NCI-H146 treated with DMSO at 0.1 percent for 48 hours (cell line): Measurements from ENCODE around the gene KCNQ1.

Experiments
- DNase-seq: peaks from one replicate; lab custom pipeline; 2025; ENCODE audit not compliant: unreplicated experiment; lab: John Stamatoyannopoulos, UW

Gene KCNQ1

DNA sequence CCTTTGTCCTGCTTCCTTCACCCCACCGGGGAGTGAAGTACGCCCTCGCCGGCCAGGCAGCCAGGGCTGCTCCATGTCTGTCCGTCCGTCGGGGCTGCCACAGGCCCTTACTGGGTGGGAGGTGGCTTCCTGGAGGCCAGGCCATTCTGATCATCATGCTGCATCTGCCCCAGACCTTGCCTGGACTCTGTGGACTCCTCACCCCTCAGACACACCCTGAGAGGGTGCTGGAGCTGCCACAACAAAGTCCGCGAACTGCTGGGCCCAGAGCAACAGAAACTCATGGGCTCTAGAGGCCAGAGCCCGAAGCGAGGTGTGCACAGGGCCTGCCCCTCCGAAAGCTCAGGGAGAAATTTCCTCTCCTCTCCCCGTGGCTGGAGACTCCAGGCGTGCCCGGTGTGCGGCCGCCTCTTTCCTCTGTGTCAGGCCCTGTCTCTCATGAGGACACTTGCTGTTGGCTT, 130.8 kb downstream of the KCNQ1 start:
- DNase-seq: no peak

DNA sequence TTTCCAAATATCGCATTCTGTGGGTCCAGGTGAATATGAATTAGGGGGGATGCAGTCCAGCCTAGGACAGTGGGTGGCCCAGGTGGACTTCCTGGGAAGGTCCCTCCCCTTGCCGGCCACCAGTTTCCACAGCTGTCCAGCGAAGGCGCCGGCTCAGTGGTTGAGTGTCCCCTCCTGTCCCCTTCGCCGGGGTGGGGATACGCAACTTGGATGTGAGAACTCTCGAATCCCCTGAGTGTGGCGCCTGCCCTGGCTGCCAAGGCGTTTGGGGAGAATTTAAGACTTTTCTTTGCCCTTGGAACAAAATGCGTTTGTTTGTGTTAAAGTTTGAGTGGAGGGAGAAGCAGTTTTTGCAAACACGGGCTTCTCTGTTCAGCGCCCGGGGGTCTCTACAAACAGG, 131.3 kb downstream of the KCNQ1 start:
- DNase-seq: no peak

DNA sequence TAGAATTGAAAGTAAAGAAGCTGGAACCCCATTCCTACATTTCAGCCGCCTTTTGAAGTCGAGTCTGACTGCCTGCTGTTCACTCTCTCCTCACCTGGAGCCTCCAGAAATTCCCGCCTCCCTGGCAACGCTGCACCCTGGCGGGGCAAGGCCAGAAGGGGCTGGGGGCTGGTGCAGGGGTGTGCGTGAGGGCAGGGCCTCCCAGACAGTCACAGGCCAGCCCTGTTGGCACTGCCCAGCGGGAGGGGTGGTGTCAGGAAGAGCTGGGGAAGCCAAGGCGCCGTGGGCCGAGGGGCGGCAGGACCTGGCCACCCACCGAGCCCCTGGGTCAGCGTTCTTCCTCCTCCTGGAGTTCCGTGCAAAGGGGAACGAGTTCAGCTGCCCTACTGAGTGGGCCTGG, 131.7 kb downstream of the KCNQ1 start:
- no peak for DNase-seq

DNA sequence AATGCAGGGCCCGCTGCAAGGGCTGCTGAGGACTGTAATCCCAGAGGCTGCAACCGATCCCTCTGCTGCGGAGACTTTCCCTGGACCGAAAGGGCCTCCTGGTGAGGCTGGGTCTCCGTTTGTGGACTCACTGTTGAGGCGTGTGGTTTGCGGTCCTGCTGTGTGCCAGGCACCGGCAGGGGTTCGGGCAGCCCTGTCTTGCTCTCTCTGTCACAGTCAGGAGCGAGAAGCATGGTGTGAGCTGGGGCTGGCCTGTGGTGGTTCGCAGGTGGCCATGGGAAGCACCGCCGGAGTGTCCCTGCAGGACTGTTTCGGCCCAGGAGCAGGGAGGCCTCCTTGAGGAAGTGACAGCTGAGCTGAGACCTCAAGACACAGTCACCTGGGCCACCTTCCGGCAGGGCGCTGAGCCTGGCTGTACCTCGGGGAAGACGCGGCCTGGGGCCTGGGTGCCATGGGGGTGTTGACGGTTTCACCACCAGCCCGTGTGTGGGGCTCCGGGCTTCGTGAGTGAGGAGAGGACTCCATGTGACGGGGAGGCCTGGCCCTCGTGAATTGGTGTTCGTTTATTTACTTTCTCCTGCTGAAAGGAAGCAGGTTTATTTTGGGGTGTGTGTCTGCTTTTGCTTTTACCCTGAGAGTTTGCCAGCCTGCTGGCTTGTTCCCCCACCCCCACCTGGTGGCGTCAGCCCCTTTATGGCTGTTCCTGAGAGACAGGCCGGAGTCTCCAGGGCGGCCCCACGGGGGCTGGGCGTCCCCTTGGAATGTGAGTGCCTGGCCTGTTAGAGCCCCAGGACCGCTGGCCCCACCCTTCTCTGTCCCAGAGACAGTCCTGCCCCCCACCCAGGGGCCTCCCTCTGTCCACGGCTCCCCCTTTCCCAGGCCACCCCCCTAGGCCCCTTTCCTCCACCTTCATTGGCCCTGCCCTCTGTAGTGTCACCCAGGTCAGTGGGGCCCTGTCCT, 132.5 kb downstream of the KCNQ1 start:
- no peak for DNase-seq

DNA sequence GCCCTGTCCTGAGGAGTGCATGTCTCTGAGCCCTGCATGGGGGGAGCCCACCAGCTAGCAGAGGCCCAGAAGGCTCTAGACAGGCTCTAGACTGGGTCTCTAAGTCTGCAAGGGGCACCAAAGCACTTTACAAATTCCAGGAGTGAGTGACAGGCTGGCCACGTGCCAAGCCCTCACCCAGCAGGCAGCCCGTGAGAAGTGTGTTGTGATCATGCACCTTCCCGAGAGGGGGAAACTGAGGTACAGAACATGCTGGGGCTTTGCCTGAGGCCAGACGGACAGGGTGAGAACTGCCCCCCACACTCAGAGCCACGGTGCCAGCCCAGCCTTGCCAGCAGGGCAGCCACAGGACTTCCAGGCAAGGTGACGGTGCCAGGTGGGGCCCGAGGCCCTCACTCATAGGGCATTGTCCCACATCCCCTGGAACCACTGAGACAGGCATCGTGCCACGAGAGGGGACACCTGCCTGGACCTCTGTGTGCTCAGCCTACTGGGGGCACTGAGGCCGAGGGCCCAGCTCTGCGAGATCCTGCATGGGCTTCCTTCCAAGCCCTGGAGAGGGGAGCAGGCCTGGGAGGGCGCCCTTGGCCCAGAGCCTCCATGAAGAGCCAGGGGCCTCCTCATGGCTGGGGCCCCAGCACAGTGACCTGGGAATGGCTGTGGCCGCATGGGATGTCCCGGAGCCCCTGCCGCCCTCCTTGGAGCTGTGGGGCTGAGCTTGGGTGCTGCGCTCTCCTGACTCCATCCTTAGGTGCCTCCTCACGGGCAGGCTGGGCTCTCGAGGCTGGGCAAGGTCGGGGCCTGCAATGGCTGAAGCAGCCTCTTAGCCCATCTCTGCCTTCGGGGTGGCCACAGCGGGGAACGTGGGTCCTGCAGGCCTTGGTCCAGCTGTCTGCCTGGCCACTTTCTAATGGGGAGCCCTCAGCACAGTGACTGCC, 133.5 kb downstream of the KCNQ1 start:
- no peak for DNase-seq

DNA sequence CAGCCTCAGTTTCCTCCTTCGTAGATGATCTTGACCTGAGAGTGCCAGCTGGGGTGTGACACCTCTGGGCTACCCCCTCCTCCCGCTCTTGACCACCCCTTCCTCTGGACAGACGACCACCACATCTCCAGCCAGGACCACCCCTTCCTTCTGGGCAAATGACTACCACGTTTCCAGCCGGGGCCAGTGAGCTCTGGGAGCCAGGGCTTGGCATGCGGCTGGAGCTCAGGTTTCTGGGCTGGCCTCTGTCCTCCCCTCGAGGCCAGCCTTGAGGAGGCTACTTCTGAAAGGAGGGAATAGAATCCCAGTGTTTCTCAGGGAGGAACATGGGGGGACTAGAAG, 134.1 kb downstream of the KCNQ1 start:
- DNase-seq: no peak

DNA sequence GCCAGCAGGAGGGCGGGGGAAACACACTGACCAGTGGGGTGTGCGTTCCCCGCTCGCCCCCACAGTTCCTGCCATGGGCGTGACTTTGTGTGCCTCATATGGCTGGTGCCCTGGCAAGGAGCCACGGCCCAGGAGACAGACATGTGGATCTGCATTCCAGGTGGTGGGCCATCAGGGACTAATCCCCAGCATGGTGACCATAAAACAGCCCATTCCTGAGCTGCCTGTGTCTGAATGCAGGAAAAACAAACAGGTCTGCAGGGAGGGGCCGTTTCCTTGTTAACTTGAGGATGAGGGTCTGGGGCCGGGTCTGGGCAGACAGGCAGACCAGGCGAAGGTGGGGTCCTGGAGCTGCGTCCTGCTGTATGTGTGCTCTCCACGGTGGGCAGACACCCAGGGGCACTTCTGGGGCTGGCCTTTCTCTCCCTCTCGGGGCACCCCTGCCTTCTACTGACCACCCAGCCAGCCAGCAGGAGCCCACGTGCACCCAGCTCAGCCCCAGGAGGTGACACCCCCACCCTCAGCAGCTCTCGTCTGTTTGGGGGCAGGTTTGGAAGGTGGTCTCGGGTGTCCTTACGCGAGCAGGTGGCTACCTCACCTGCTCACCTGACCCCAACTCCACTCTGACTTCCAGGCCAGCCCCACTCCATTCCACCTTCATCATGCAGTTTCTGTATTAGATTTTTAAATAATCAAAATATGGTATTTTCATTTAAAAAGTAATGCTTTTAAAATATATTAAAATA, 134.7 kb downstream of the KCNQ1 start:
- DNase-seq: no peak

DNA sequence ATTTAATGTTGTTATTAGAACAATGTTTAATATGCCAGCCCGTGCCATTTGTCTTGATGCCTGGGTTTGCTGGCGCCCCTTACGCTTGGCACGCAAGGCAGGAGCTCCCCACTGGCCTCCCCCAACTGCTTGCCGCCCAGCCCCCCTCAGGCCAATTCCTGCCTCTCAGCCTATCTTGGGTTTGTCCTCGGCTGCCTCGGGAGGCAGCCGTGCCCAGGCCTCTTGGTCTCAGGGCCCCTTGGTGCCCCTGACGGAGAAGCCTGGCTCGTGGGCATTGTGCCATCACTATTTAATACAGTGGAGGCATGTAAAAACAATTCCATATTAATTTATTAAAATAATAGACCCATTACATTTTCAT, 135.2 kb downstream of the KCNQ1 start:
- DNase-seq: no peak

DNA sequence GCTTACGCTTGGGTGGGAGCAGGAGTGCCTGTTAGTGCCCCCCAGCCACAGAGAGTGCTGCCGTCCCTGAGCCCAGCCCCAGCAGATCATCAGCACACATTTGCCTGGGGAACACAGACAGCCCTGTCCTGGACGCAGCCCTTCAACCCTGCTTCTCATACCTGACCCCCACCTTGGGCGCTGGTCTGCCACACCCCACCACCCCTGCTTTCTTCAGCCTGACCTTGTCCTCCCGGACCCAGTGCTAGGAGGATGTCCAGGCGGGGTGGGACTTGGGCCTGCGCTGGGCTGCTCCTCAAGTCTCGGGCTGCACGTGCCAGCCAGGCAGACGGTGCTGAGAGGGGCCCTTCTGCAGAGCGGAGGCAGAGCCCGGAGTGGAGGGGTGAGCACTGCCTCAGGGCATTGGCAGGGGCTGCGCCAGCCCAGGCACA, 135.8 kb downstream of the KCNQ1 start:
- no peak for DNase-seq

DNA sequence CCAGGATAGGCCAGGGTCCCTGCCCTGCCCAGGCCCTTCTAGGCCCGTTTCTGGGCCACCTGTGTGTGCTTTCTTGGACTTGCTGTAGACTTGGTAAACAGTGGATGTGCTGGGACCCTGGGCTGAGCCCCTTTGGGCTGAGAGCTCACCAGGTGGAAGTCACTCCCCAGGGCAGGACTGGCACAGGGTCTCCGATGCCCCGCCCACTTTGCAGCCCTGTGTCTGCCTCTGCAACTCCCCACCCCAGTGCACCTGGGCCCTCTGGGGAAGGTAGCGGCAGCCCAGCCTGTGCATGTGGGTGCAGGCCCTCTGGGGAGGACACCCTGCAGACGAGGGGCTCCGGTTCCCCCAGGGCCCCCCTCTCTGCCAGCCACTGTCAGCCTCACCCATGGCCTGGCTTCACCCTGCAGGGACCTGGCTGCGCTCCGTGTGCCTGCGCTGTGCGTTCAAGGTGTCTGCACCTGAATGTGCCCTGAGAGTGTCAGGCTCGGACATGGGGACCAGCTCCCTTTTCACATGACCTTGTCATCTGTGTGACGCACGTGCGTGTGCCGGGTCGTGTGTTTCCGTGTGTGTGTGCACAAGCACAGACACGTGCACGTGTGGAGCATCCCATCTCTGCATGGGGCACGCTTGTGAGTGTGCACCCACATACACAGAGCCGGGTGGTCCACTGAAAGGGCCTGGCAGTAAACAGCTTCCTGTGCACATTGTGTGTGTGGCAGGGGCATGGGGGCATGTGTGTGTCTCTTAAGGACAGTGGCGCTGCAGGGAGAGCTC, 136.5 kb downstream of the KCNQ1 start:
- no peak for DNase-seq

DNA sequence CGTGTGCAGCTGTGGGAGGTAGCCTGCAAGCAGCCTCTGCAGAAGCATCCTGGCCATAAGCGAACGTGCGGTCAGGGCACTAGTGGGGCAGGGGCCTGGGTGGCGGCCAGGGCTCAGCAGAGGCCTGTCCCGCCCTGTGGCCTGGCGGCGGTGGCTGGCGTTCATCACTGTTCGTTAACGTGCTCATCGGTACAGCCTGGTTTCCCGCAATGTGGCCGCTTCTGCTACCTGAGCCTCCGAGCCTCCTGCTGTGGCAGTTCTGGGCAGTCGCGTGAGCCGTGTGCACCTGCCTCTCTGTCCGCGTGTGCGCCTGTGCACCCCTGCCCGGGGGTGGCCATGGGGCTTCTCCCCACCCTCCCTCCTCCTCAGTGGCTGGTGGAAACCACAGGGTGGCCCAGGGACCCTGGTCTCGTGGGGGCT, 137.1 kb downstream of the KCNQ1 start:
- DNase-seq: no peak

DNA sequence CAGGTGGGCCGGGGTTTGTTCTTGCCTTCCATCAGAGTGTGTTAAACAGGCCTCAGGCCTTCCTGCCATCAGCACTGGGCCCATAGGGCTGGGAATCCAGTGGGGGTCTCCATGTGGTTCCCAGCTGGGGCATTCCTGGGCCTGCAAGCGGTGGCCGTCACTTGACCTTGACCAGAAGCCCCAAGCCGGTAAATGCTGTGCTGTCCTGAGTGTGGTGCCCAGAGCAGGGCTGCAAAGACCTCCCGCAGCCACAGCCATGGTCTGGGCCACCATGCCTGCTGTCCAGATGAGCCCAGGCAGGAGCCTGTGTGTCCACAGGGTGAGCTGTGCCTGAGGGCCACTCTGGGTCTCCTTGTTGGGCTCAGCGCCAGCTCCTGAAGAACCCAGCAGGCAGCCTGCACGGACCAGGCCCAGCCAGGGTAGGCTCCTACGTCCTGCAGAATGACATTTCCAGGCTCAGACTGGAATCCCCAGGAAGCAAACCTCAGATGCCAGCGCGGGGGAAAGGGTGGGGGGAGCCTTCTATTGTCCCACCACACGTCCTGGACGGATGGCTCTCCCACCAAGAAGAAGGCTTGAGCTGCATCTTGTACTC, 137.6 kb downstream of the KCNQ1 start:
- DNase-seq: no peak

DNA sequence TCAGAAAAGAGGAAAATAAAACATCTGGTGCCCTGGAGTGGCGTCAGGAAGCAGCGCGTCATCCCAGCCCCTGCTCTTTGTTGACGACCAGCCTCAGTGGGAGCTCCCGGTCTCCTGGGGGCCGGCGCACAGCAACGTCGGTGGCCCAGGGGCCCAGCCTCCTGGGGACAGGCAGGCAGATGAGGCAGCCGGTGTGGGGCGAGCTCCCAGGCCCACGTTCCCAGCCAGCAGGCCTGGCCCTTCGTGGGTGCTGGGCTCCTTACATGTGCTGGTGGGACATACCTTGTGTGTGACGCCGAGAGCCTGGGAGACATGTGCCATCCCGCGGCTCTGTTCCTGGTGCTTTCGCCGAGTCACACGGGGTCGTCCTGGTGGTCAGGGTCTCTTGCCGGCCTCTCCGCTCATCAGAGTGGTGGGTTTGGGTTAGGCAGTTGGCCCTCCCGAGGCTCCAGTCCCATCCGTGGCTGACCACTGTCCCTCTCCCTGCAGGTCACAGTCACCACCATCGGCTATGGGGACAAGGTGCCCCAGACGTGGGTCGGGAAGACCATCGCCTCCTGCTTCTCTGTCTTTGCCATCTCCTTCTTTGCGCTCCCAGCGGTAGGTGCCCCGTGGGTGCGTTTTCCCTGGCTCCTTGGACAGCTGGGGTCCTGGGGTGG, 138.3 kb downstream of the KCNQ1 start:
- no peak for DNase-seq

DNA sequence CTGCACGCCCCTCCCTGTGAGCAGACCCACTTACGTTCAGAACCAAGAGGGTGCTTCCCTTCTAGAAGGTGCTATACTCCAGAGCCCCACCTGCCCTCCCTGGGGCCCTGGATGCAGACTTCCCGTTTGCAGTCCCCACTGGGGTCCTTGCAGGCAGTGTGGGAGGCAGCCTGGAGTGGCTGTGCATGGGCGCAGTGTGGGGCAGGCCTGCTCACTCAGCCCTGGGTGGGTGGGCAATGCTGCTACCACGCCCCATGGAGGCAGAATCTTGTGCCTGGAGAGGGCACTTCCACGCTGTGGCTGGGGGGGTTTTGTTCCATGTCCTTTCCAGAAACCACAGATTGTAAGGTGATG, 138.8 kb downstream of the KCNQ1 start:
- no peak for DNase-seq

DNA sequence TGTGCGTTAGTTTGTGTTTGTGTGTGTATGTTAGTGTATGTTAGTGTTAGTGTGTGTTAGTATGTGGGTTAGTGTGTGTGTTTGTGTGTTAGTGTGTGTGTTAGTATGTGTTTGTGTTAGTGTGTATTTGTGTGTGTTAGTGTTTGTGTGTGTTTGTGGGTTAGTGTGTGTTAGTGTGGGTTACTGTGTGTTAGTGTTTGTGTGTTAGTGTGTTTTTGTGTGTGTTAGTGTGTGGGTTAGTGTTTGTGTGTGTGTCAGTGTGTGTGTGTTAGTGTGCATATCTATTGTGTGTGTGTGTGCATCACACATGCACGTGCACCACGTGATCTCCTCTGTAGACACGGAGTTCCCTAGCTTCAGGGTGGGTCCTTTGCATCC, 139.6 kb downstream of the KCNQ1 start:
- DNase-seq: no peak

DNA sequence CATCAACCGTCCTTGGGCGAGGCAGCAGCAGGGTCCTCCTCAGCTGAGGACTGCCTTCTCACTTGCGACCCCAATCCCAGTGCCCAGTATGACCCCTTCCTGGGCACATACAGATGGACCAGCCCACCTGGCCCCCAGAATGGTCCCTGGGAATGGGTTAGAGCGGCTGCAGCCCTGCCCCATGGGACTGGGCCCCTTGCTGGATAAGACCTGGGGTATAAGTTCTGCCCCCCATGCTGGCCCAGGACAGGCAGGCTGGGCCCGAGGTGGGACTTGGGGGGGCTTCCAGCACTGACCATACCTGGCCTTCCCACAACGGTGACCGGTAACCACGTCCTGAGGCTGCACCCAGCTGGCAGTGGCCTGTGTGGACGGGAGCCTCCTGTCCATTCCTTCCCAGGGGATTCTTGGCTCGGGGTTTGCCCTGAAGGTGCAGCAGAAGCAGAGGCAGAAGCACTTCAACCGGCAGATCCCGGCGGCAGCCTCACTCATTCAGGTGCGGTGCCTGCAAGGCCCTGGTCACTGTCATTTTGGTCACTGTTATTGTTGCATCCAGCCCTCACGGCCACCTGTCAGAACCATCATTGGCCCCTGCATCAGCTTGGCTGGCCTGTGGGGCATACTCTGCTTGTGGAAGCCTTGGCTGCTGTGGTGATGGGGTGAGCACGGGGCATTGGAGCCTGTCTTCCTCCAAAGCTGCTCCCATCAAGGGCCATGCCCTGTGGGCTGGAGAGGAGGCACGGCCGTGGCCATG, 140.2 kb downstream of the KCNQ1 start:
- no peak for DNase-seq

DNA sequence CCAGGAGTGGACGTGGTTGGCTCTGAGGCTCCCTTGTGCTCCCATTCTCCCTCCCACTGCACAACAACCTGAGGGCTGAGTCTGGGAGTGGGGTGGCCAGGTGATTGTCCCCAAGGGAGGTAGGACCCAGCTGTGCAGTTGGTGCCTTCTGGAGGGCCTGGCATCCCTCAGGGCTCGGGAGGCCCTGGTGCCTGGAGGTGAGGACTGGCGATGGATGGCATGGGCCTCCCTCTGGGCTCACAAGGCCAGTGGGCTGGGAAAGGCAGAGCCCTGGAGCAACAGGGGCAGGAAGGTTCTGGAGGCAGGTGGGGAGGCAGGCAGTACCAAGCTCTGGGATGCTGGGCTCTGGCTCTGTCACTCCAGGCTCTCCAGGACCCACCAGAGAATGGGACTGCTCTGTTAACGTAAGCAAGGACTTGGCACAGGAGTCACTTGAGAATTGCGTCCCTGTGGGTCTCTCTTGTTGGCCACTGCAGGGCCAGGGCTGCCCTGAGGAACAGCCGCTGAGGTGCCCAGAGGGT, 140.8 kb downstream of the KCNQ1 start:
- DNase-seq: no peak

DNA sequence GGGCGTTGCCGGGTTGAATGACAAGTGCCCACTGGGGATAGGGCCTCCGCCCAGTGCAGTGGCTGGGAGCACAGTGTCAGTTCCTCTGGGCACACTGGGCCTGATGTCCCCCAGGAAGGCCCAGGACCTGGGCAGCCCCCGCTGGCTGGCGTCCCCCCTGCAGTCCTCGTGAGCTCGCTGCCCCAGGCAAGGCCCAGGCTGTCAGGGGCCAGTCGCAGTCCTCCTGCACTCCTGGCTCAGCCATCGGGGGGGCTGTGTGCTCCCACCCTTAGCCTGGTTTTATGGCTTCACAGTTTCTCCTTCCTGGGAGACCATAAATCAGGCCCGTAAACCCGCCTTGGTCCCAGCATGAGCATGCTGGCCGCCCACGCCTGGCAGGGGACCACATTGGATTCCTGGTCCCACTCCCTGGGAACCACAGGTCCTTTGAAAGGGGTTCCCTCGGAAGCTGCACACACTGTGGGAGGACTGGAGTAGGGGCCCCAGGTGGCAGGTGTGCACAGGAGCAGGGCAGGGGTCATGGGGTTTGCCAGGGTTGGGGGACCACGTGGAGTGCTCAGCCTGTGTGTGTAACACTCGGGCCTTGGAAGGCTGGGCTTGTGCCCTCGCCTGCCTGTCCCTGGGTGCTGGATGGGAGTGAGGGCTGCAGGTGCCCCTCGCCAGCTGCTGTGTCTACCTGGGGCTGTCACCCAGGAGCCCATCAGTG, 141.4 kb downstream of the KCNQ1 start:
- no peak for DNase-seq
